Psoas muscle (tissue), 8 donors: ENCODE data around the gene PDE10A. TPM values are rescaled to one million over a fixed set of nuclear protein-coding genes. Genes with fewer than 3 reads are reported as not detected.
A peak's percentile ranks its signal among the peaks of the same experiment; 100 is the strongest.

Source experiments
- ATAC-seq, 4 donors: fragments of 200-7000 bp; cut with Tn5 transposase; one replicate each; pipeline ENCODE4 v1.9.1; 2020; ENCODE audit warnings: moderate library complexity in 3 of 4, mild to moderate bottlenecking in 2 of 4
- DNase-seq, 2 donors: peaks; one replicate each; pipeline ENCODE4 v3.0.0-alpha.2; 2020
- H3K27ac ChIP-seq: fragments of 200-600 bp; one replicate; pipeline ENCODE4 v1.8.0; 2022
- H3K27me3 ChIP-seq, 3 donors: fragments of 200-600 bp in 1 of 3; one replicate each; pipeline versions ENCODE4 v1.6.1 to v1.8.0; 2013 to 2022; ENCODE audit warnings: low read length in 2 of 3, mild to moderate bottlenecking in 2 of 3, moderate library complexity in 1 of 3; ENCODE audit not compliant: insufficient read depth in 3 of 3
- H3K36me3 ChIP-seq, 2 donors: fragments of 200-600 bp in 1 of 2; one replicate each; pipeline versions ENCODE4 v1.6.1 to v1.8.0; 2013 to 2022; ENCODE audit warnings: low read depth in 1 of 2, mild to moderate bottlenecking in 1 of 2, moderate library complexity in 1 of 2; ENCODE audit not compliant: insufficient read depth in 1 of 2
- H3K4me1 ChIP-seq: fragments of 200-600 bp; one replicate; pipeline ENCODE4 v1.8.0; 2022
- H3K4me3 ChIP-seq: fragments of 200-600 bp; one replicate; pipeline ENCODE4 v1.8.0; 2022; ENCODE audit warnings: mild to moderate bottlenecking
- H3K9me3 ChIP-seq: fragments of 200-600 bp; one replicate; pipeline ENCODE4 v1.8.0; 2022
- WGBS, 3 donors: extraction: QIAGEN DNeasy Blood & Tissue Kit; methylation state at CpG; one replicate each; pipeline versions ENCODE4 v1.1.6 to v1.1.7; 2013; 5-methylcytosine and 5-hydroxymethylcytosine counted together
- intact Hi-C, 2 donors: fragments of 100-400 bp; cut with DNase I; formaldehyde crosslinking; loops; one replicate each; pipeline versions ENCODE4 v1.11.0 to v1.14.2; 2022
- polyA plus RNA-seq, 3 donors: library from polyadenylated mRNA; stranded (reverse); fragments of 200-250 nt; gene quantifications; one replicate each; pipeline ENCODE4 v1.2.3, GENCODE V29; 2013
- total RNA-seq, 4 donors: library from RNA; stranded (reverse); fragmentation: NEBNext Ultra II Directional in 2 of 4; extraction: Animal tissue kit (Norgen Biotek cat#: 25700) in 2 of 4; gene quantifications; one replicate each; pipeline versions ENCODE4 v1.2.1 to v1.2.4, GENCODE V29; 2021 to 2023
- TF ChIP-seq, protein P1 (sequence below): fragments of 200-600 bp; IDR thresholded peaks from one replicate; pipeline ENCODE4 v1.8.0; 2022; ENCODE audit warnings: antibody characterized with exemption
- donor health status: healthy with polysubstance abuse.
- donor health status: DM: no; HTN: no; CAD: no; lungs with moderate emphysema.
- donor health status: Bipolar disorder and iron deficiency.
- donor health status: healthy.
- donor health status: DM: yes; HTN: yes; CAD: no.
- donor health status: DM: no; HTN: no; CAD: no.
- donor health status: DM: no; HTN: no; CAD: no.
- donor health status: DM: yes; HTN: yes; CAD: no.

PDE10A gene
- total and polyA plus RNA-seq, 7 donors: 0.74 to 3.6 (median 1.1) TPM

DNA sequence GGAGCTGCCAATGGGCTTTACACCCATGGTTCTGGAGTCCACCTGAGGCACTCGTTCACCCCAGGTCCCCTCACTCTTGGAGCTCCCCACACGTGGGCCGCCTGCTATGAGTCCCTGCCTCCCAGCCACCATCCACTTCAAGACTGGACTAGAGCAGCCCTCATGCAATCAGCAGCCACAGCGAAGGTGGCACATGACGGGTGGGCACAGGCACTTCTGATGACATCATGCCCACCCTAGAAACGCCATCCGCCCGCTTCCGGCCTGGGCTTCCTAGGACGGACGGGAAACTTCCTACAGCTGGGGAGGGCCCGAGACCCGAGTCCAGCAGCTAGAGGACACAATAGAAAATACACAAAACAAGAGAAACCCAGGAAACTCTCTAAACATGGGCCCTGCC is 85.5 kb downstream of the PDE10A start:
- ATAC-seq (no peak), DNase-seq (no peak)
- TF ChIP-seq, protein P1, sequence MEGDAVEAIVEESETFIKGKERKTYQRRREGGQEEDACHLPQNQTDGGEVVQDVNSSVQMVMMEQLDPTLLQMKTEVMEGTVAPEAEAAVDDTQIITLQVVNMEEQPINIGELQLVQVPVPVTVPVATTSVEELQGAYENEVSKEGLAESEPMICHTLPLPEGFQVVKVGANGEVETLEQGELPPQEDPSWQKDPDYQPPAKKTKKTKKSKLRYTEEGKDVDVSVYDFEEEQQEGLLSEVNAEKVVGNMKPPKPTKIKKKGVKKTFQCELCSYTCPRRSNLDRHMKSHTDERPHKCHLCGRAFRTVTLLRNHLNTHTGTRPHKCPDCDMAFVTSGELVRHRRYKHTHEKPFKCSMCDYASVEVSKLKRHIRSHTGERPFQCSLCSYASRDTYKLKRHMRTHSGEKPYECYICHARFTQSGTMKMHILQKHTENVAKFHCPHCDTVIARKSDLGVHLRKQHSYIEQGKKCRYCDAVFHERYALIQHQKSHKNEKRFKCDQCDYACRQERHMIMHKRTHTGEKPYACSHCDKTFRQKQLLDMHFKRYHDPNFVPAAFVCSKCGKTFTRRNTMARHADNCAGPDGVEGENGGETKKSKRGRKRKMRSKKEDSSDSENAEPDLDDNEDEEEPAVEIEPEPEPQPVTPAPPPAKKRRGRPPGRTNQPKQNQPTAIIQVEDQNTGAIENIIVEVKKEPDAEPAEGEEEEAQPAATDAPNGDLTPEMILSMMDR: no peak
- WGBS, 3 donors: 87 to 93% (median 88%) methylated on average over 13 of the region's 13 CpGs
- Histone ChIP-seq H3K4me1 (peaks cover 5% of the 10 kb centered on the region), H3K27me3 (no peaks in the 10 kb centered on the region), H3K4me3 (no peak overlapping the region), H3K9me3 (no peaks in the 10 kb centered on the region), H3K27ac (no peak overlapping the region), H3K36me3 (no peaks in the 10 kb centered on the region)
- intact Hi-C loops: no loop called here

DNA sequence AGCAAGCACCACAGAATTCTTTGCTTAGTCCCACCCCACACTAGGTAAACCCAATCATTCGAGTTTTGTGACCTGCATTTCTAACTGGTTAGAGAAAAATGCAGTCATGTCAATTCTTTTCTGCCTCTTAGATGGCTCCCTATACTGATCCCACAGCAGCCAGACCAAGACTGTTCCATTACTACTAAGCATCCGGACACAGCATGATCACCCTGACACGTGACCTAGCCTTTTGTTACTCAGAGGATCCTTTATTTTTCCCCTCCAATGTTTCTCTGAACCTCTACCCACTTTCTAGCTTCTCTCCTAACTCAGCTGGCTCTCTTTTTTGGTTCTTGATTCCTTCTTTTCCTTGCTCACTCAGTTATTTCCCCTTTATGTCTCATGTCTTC is 87.9 kb downstream of the PDE10A start:
- no peak overlapping the region for H3K4me3 ChIP-seq
- WGBS, 3 donors: 63 to 82% (median 73%) methylated on average over 3 of the region's 3 CpGs
- DNase-seq: no peak
- H3K27me3 ChIP-seq: no peaks in the 10 kb centered on the region
- no peak for ATAC-seq
- TF ChIP-seq, protein P1: no peak
- peaks cover 5% of the 10 kb centered on the region for H3K4me1 ChIP-seq
- no peaks in the 10 kb centered on the region for H3K9me3 ChIP-seq
- no peaks in the 10 kb centered on the region for H3K36me3 ChIP-seq
- H3K27ac ChIP-seq: no peak overlapping the region
- intact Hi-C loops: no loop called here

DNA sequence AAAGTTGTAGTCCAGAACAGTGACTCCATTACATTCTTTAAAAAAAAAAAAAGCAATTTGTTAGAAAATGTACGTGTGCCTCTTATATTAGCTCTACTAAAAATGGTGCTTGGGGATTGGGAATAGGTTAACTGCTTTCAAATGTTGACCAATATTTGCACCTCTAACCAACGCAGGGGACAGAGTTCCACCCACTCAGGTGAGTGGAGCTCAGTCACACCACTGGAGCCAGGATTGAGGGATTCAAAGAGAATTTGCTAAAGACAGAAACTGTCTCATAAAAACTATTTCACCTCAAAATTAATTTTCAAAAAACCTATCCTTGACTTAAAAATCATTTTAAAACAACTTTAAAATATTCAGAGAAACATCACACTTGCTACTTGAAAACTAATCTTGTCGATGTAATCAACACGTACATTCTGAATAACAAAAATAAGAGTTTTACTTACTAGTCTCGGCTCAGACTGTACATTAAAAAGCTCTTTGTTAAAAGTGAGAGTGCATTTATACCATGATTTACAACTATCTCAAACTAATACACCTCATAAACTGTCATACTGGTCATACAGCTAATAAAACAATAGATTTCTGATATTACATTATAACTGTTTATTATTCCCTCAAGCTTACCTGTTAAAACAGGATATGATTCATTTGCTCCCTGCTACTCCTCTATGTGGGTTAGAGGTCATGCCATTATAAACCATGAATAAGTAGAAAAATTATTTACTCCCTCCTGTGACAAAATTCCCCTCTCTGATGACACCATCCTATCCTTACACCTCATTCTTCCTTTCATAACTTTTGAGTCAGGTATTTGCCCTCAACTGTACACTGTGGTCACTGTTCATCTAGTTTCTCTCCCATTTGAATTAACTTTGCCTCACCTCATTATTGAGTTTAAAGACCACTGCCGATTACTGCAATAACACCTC is 88.6 kb downstream of the PDE10A start:
- 82 to 85% (median 82%) methylated on average over 6 of the region's 6 CpGs for WGBS, 3 donors
- ATAC-seq (no peak), DNase-seq (no peak)
- Histone ChIP-seq H3K27ac (no peak overlapping the region), H3K4me1 (peaks cover 5% of the 10 kb centered on the region), H3K4me3 (no peak overlapping the region), H3K27me3 (no peaks in the 10 kb centered on the region), H3K9me3 (no peaks in the 10 kb centered on the region), H3K36me3 (no peaks in the 10 kb centered on the region)
- TF ChIP-seq, protein P1: no peak
- intact Hi-C loops: no loop called here

DNA sequence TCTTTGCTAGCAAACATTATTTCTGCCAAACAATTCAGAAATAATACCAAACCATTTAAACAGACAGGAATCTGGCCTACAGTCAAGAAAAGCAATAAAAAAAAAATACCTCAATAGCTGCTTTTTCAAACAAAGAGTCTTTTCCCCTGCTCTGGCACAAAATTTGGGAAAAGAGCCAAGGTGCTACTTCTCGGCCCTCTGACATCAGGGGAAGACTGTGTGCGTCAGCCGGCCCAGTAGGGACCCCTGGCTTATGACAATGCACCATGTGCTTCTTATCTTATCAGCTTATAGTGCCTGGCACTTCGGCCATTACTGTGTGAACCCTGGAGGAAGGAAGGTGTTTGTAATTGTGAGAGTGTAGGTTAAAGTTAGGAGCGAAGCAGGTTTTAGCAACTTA is 89.4 kb downstream of the PDE10A start:
- H3K27ac ChIP-seq: no peak overlapping the region
- intact Hi-C loops: no loop called here
- H3K36me3 ChIP-seq: no peaks in the 10 kb centered on the region
- WGBS, 3 donors: 40 to 43% (median 43%) methylated on average over 5 of the region's 5 CpGs
- no peaks in the 10 kb centered on the region for H3K9me3 ChIP-seq
- peak in 3 of 4 donors; percentile 46 to 66 (median 61) for ATAC-seq
- H3K4me1 ChIP-seq: peaks cover 5% of the 10 kb centered on the region
- TF ChIP-seq, protein P1: no peak
- no peak overlapping the region for H3K4me3 ChIP-seq
- peak; percentile 16 to 47 for DNase-seq
- no peaks in the 10 kb centered on the region for H3K27me3 ChIP-seq
